Superior temporal gyrus (tissue), 1 donor: ENCODE results near the gene CASP8.
"Not testable (repeated sequence)": the region's sequence is repeated elsewhere in the genome, so short reads cannot be mapped to it uniquely, and the experiment has no call there.

ENCODE experiments used
- DNase-seq: peaks from one replicate; pipeline ENCODE4 v3.0.0-alpha.2; 2016; ENCODE audit errors: extremely low spot score

Gene CASP8

GRCh38 chr2:201260302-201260800 lies at the start of gene CASP8:
Gene CASP8, plus strand, starts transcription at chr2:201260536. Its CDS starts 5,951 bp downstream, at chr2:201266487.
- DNase-seq: no peak

GRCh38 chr2:201215963-201216362 lies 44.4 kb upstream of the CASP8 start:
- DNase-seq: no peak

GRCh38 chr2:201216918-201217317 lies 43.4 kb upstream of the CASP8 start:
- no peak for DNase-seq

GRCh38 chr2:201218780-201219179 lies 41.6 kb upstream of the CASP8 start:
- no peak for DNase-seq

- DNase-seq: no peak
Observed at GRCh38 chr2:201219328-201220096, 40.8 kb upstream of the CASP8 start.

- DNase-seq: no peak
Observed at GRCh38 chr2:201220102-201220570, 40.2 kb upstream of the CASP8 start.

- DNase-seq: no peak
Observed at GRCh38 chr2:201223089-201224073, 37.0 kb upstream of the CASP8 start.

GRCh38 chr2:201228271-201228911 lies 31.9 kb upstream of the CASP8 start:
- no peak for DNase-seq

GRCh38 chr2:201228912-201229290 lies 31.4 kb upstream of the CASP8 start:
- DNase-seq: no peak

- peak; percentile 70 for DNase-seq
Observed at GRCh38 chr2:201231781-201232466, 28.4 kb upstream of the CASP8 start.

GRCh38 chr2:201232467-201232815 lies 27.9 kb upstream of the CASP8 start:
- no peak for DNase-seq

GRCh38 chr2:201233192-201233811 lies 27.0 kb upstream of the CASP8 start:
- DNase-seq: no peak

GRCh38 chr2:201233812-201234662 lies 26.3 kb upstream of the CASP8 start:
- DNase-seq: no peak

- no peak for DNase-seq
Observed at GRCh38 chr2:201234663-201235135, 25.6 kb upstream of the CASP8 start.

GRCh38 chr2:201235860-201236811 lies 24.2 kb upstream of the CASP8 start:
- DNase-seq: peak; percentile 88

- DNase-seq: no peak
Observed at GRCh38 chr2:201237486-201238123, 22.7 kb upstream of the CASP8 start.

GRCh38 chr2:201239167-201239935 lies 21.0 kb upstream of the CASP8 start:
- not testable (repeated sequence) for DNase-seq
